GM19023 (cell line): Measurements from ENCODE around the gene TTI1.
"Not testable (repeated sequence)": the region's sequence is repeated elsewhere in the genome, so short reads cannot be mapped to it uniquely, and the experiment has no call there.

Experiments
- ATAC-seq: cut with Tn5 transposase; IDR thresholded peaks from one replicate; pipeline ENCODE4 v1.9.1; 2021; ENCODE audit warnings: mild to moderate bottlenecking, moderate library complexity; ENCODE audit not compliant: unreplicated experiment

Gene TTI1

GRCh38 chr20:37970856-37971245 is 62.4 kb downstream of the TTI1 start:
- ATAC-seq = no peak

- no peak for ATAC-seq
Observed at GRCh38 chr20:37969949-37970855, 63.1 kb downstream of the TTI1 start.

GRCh38 chr20:37968841-37969401 is 64.3 kb downstream of the TTI1 start:
- no peak for ATAC-seq

DNA sequence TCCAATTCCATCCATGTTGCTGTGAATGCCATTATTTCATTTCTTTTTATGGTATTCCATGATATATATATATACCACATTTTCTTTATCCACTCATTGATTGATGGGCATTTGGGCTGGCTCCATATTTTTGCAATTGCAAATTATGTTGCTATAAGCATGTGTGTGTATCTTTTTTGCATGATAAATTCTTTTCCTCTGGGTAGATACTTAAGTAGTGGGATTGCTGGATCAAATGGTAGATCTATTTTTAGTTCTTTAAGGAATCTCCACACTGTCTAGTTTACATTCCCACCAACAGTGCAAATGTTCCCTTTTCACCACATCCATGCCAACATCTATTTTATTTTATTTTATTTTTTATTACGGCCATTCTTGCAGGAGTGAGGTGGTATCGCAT is 69.8 kb downstream of the TTI1 start:
- ATAC-seq = not testable (repeated sequence)

DNA sequence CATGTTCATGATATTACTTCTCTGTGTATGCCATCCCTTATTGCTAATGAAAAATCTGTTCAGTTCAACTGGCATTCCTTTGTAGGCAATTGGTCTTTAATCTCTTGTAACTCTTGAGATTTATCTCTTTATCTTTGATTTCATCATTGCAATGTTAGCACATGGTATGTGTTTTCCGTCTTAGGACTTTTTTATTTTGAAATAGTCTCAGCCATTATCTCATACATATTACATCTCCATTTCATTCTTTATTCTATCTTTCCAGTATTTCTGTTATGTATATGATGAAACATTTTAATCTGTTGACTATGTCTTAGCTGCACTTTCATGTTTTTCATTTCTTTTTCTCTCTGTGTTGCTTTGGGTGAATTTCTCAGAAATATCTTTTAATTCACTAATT is 72.2 kb downstream of the TTI1 start:
- no peak for ATAC-seq

DNA sequence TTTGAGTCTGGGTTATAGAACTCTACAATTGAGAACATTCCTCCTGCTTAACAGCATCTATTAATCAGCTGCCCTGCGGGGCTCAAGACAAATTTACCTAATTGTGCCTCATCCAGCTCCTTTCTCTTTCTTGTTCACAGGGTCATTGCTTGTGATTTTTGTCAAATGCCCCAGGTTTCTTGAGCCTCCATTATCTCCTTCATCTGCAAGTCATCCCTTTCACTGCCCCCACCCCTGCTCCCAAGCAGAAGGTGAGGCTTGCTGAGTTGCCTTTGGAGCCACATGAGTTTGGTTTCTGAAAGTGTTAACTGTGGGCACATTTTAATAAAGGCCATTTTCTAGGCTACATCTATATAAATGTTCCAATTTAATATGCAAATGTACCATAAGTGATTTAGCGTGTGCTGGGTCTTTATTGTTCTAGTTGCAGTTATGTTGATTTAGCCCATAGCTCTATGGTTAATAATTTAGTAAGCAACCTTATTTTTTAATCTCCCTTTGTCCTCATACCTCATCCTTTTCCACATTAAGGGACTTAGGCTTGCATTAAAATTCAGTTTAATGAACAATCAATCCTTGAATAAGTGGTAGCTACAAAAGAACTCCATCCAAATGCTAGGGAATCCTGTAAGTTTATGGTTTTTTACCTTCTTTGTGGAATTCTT is 74.3 kb downstream of the TTI1 start:
- no peak for ATAC-seq

GRCh38 chr20:37956107-37956585 is 77.1 kb downstream of the TTI1 start:
- no peak for ATAC-seq

DNA sequence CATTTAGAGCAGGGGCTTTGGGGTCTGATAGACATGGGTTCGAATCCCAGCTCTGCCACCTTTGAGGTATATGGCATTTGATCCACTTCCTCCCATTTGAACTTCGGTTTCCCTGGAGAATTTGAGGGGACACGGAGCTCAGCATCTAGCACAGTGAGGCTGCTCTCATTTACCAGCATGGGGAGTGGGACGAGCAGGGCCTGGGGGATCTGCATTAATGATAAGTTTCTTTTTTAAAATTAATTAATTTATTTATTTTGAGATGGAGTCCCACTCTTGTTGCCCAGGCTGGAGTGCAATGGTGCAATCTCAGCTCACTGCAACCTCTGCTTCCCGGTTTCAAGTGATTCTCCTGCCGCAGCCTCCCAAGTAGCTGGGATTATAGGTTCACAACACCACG is 77.7 kb downstream of the TTI1 start:
- ATAC-seq = no peak

DNA sequence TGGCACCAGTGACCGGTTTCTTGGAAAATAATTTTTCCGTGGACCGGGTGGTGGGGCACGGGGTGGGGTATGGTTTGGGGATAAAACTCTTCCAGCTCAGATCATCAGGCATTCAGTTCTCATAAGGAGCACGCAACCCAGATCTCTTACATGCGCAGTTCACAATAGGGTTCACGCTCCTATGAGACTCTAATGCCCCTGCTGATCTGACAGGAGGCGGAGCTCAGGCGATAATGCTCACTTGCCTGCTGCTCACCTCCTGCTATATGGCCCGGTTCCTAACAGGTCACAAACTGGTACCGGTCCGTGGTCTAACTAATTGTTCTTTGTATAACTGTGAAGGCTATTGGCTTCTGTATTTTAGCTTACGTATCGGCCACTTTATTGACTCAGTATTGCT is 78.6 kb downstream of the TTI1 start:
- no peak for ATAC-seq

GRCh38 chr20:37954190-37954589 is 79.1 kb downstream of the TTI1 start:
- ATAC-seq = no peak

GRCh38 chr20:37948956-37949355 is 84.3 kb downstream of the TTI1 start:
- no peak for ATAC-seq

GRCh38 chr20:37947943-37948342 is 85.3 kb downstream of the TTI1 start:
- ATAC-seq = no peak

DNA sequence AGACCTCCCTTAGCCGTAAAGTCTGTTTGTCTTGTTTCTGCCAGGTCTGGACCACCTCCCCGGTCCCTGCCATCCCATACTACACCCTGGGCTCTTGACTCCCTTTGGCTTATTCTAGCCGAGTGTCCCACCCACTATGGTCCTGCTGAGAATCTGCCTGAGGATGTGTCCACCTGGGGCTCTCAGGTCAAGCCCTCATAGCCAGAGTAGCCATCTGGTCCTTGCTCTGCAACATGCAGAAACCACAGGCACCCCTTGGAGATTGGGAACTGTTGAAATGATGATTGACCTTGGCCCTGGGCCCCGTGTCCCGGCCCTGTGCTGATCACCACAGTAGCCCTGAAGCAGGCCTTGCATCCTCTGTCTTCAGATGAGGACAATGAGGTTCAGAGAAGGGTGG is 86.3 kb downstream of the TTI1 start:
- ATAC-seq = no peak

DNA sequence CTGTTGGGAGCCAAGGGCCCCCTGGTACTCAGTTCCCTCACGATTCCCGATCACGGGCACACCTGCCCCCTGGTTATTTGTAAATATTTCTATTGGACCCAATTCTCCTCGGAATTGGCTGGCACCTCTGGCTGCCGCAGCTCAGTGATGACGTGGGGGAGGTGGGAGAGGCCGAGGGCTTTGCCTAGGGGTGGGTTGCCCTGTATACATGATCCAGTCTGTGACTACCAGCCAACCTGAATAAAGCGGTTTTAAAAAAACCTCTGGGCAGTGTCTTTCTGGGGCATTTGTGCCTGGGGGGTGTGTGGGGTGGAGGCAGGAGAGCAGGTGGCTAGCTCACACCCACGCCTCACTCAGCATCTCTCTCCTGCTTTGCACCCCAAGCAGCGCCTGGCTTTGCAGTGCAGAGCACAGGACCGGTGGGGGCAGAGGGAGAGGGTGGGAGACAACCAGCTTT is 88.1 kb downstream of the TTI1 start:
- ATAC-seq = no peak

GRCh38 chr20:37944456-37944981 is 88.7 kb downstream of the TTI1 start:
- no peak for ATAC-seq

GRCh38 chr20:37943501-37944455 is 89.5 kb downstream of the TTI1 start:
- no peak for ATAC-seq

- ATAC-seq = no peak
Observed at GRCh38 chr20:37943033-37943432, 90.2 kb downstream of the TTI1 start.

GRCh38 chr20:37941992-37942391 is 91.3 kb downstream of the TTI1 start:
- no peak for ATAC-seq

DNA sequence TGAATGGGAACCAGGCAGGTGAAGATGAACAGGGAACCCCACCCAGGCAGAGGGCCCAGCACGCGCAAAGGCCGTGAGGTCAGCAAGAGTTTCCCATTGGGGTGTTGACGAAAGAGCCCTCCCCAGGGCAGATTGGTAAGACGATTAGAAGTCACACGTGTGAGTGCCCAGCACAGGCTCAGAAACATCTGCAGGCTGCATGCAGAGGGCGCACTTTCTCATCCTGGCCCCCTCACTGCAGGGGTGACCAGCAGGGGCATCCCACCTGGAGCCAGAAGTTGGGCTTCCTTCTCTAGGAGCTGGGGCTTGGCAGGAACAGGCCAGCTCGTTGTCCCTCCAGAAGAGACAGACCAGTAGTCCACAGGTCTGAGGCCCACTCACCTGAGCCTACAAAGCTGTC is 91.9 kb downstream of the TTI1 start:
- ATAC-seq = no peak

DNA sequence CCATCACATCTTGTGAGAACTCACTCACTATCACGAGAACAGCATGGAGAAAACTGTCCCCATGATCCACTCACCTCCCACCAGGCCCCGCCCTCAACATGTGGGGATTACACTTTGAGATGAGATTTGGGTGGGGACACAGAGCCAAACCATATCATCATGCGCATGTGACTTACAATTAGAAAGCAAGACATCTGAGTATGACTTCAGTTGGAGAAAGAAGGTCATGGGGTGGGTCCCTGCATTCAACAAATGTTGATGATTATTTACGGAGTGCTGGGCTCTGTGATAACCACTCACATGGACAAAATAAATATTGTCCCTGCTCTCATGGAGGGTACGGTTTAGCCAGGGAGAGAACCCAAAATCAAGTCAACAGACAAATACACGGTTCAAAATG is 92.4 kb downstream of the TTI1 start:
- no peak for ATAC-seq
